Thymus (tissue), 14 donors: ENCODE measurements around the gene CDH23. TPM values are rescaled to one million over a fixed set of nuclear protein-coding genes. Genes with fewer than 3 reads are reported as not detected.

Experiments
- DNase-seq, 9 donors: peaks; one replicate each; pipeline ENCODE4 v3.0.0-alpha.2; 2013; ENCODE audit warnings: low spot score in 9 of 9, low read depth in 6 of 9, missing footprints in 1 of 9
- H3K27ac ChIP-seq, 2 donors: one replicate each; pipeline ENCODE4 v1.5.1; 2013; ENCODE audit warnings: control low read depth in 1 of 2, low read depth in 1 of 2, low read length in 1 of 2, mild to moderate bottlenecking in 1 of 2, moderate library complexity in 1 of 2
- H3K27me3 ChIP-seq, 2 donors: one replicate each; pipeline ENCODE4 v1.5.1; 2013; ENCODE audit warnings: low read length in 1 of 2; ENCODE audit not compliant: control insufficient read depth in 2 of 2, insufficient read depth in 1 of 2
- H3K36me3 ChIP-seq, 2 donors: one replicate each; pipeline ENCODE4 v1.5.1; 2013; ENCODE audit warnings: low read length in 1 of 2, mild to moderate bottlenecking in 1 of 2, moderate library complexity in 1 of 2; ENCODE audit not compliant: control insufficient read depth in 2 of 2, insufficient read depth in 2 of 2
- H3K4me1 ChIP-seq, 2 donors: one replicate each; pipeline ENCODE4 v1.5.1; 2013; ENCODE audit warnings: low read length in 2 of 2; ENCODE audit not compliant: control insufficient read depth in 2 of 2, insufficient read depth in 2 of 2
- H3K4me3 ChIP-seq, 2 donors: one replicate each; pipeline ENCODE4 v1.5.1; 2013; ENCODE audit warnings: low read length in 2 of 2, control low read depth in 1 of 2, mild to moderate bottlenecking in 1 of 2
- H3K9me3 ChIP-seq, 2 donors: one replicate each; pipeline ENCODE4 v1.5.1; 2013; ENCODE audit warnings: low read length in 1 of 2, mild to moderate bottlenecking in 1 of 2; ENCODE audit not compliant: control insufficient read depth in 2 of 2, insufficient read depth in 1 of 2
- WGBS: extraction: QIAGEN DNeasy Blood & Tissue Kit; methylation state at CpG from one replicate; pipeline ENCODE4 v1.1.7; 2013; 5-methylcytosine and 5-hydroxymethylcytosine counted together
- long read RNA-seq, 10 donors: transcript quantifications; one replicate each; lab custom pipeline, GENCODE V29; 2026
- polyA plus RNA-seq: library from polyadenylated mRNA; stranded (reverse); fragments of 200-250 nt; gene quantifications from one replicate; pipeline ENCODE4 v1.2.3, GENCODE V29; 2013
- total RNA-seq: library from RNA; stranded (reverse); fragments of 120-200 nt; gene quantifications from one replicate; pipeline ENCODE4 v1.2.4, GENCODE V29; 2013
- donor health status: healthy.

The CDH23 gene
- total RNA-seq (9.1 TPM), polyA plus RNA-seq (9.1 TPM)
- long read RNA-seq, donor 1: 0 reads
- long read RNA-seq, donor 2: 0 reads
- long read RNA-seq, donor 3, partial matches to known transcripts: 0 of 9 reads
- long read RNA-seq, donor 3, other reads (novel, unspliced or antisense): 8 of 9 reads
- long read RNA-seq, donor 4, partial matches to known transcripts: 141 of 282 reads
- long read RNA-seq, donor 4, other reads (novel, unspliced or antisense): 141 of 282 reads
- long read RNA-seq, donor 5, partial matches to known transcripts: 655 of 742 reads
- long read RNA-seq, donor 5, other reads (novel, unspliced or antisense): 87 of 742 reads
- long read RNA-seq, donor 6, partial matches to known transcripts: 152 of 388 reads
- long read RNA-seq, donor 6, other reads (novel, unspliced or antisense): 236 of 388 reads
- long read RNA-seq, donor 7, partial matches to known transcripts: 33 of 42 reads
- long read RNA-seq, donor 7, other reads (novel, unspliced or antisense): 9 of 42 reads
- long read RNA-seq, donor 8: 0 reads
- long read RNA-seq, donor 9, partial matches to known transcripts: 103 of 213 reads
- long read RNA-seq, donor 9, other reads (novel, unspliced or antisense): 110 of 213 reads
- long read RNA-seq, donor 10: 0 reads

GRCh38 chr10:71396711-71397295, at the start of gene CDH23:
Gene CDH23, plus strand, starts transcription at chr10:71396920. Its CDS starts 42,912 bp downstream, at chr10:71439832.
- peaks cover 8 to 13% of the 10 kb centered on the region in 2 donors for H3K4me1 ChIP-seq
- under 1% methylated on average over 91 of the region's 91 CpGs for WGBS
- DNase-seq: no peak
- H3K27ac ChIP-seq: peak within 1 kb of the TSS in 1 of 2 donors; percentile 37
- H3K36me3 ChIP-seq: no peaks in the 10 kb centered on the region
- H3K4me3 ChIP-seq: peak within 1 kb of the TSS; percentile 13 to 54
- H3K27me3 ChIP-seq: peaks cover 36 to 74% of the 10 kb centered on the region in 2 donors
- no peaks in the 10 kb centered on the region for H3K9me3 ChIP-seq

GRCh38 chr10:71347587-71348395, 48.9 kb upstream of the CDH23 start:
- WGBS: 97% methylated on average over 14 of the region's 14 CpGs
- H3K27me3 ChIP-seq: no peaks in the 10 kb centered on the region
- no peak overlapping the region for H3K4me3 ChIP-seq
- peaks cover 0 to 3% of the 10 kb centered on the region in 2 donors for H3K4me1 ChIP-seq
- DNase-seq: no peak
- peaks cover 0 to 5% of the 10 kb centered on the region in 2 donors for H3K36me3 ChIP-seq
- no peak overlapping the region for H3K27ac ChIP-seq
- no peaks in the 10 kb centered on the region for H3K9me3 ChIP-seq

GRCh38 chr10:71348850-71349249, 47.9 kb upstream of the CDH23 start:
- H3K36me3 ChIP-seq: peaks cover 0 to 5% of the 10 kb centered on the region in 2 donors
- no peak overlapping the region for H3K27ac ChIP-seq
- WGBS: 96% methylated on average over 1 of the region's 1 CpG
- no peaks in the 10 kb centered on the region for H3K9me3 ChIP-seq
- no peaks in the 10 kb centered on the region for H3K27me3 ChIP-seq
- H3K4me1 ChIP-seq: peaks cover 0 to 3% of the 10 kb centered on the region in 2 donors
- H3K4me3 ChIP-seq: no peak overlapping the region
- DNase-seq: no peak

GRCh38 chr10:71349406-71349805, 47.3 kb upstream of the CDH23 start:
- Histone ChIP-seq H3K27ac (no peak overlapping the region), H3K36me3 (peaks cover 0 to 5% of the 10 kb centered on the region in 2 donors), H3K9me3 (no peaks in the 10 kb centered on the region), H3K27me3 (no peaks in the 10 kb centered on the region), H3K4me1 (peaks cover 0 to 3% of the 10 kb centered on the region in 2 donors), H3K4me3 (no peak overlapping the region)
- WGBS: 98% methylated on average over 7 of the region's 7 CpGs
- DNase-seq: no peak

- WGBS: 87% methylated on average over 6 of the region's 6 CpGs
- no peak for DNase-seq
- no peak overlapping the region for H3K27ac ChIP-seq
- H3K36me3 ChIP-seq: peaks cover 4 to 5% of the 10 kb centered on the region in 2 donors
- H3K27me3 ChIP-seq: no peaks in the 10 kb centered on the region
- no peaks in the 10 kb centered on the region for H3K4me1 ChIP-seq
- no peaks in the 10 kb centered on the region for H3K9me3 ChIP-seq
- no peak overlapping the region for H3K4me3 ChIP-seq
These were observed 45.6 kb upstream of the CDH23 start for GRCh38 chr10:71351087-71351486.

GRCh38 chr10:71351628-71352319, 44.9 kb upstream of the CDH23 start:
- WGBS: 96% methylated on average over 14 of the region's 14 CpGs
- Histone ChIP-seq H3K27me3 (no peaks in the 10 kb centered on the region), H3K27ac (peak overlapping the region in 1 of 2 donors; percentile 25), H3K36me3 (peaks cover 5 to 8% of the 10 kb centered on the region in 2 donors), H3K9me3 (no peaks in the 10 kb centered on the region), H3K4me1 (no peaks in the 10 kb centered on the region), H3K4me3 (no peak overlapping the region)
- no peak for DNase-seq

- Histone ChIP-seq H3K27me3 (no peaks in the 10 kb centered on the region), H3K36me3 (peaks cover 8 to 11% of the 10 kb centered on the region in 2 donors), H3K4me3 (no peak overlapping the region), H3K4me1 (peaks cover 0 to 4% of the 10 kb centered on the region in 2 donors), H3K9me3 (no peaks in the 10 kb centered on the region), H3K27ac (no peak overlapping the region)
- DNase-seq: no peak
- 77% methylated on average over 9 of the region's 9 CpGs for WGBS
These were observed 43.1 kb upstream of the CDH23 start for GRCh38 chr10:71353639-71354038.

- DNase-seq: no peak
- Histone ChIP-seq H3K27me3 (no peaks in the 10 kb centered on the region), H3K4me1 (peaks cover 0 to 6% of the 10 kb centered on the region in 2 donors), H3K27ac (no peak overlapping the region), H3K36me3 (peaks cover 11 to 13% of the 10 kb centered on the region in 2 donors), H3K9me3 (no peaks in the 10 kb centered on the region), H3K4me3 (no peak overlapping the region)
- WGBS: 97% methylated on average over 7 of the region's 7 CpGs
These were observed 41.9 kb upstream of the CDH23 start for GRCh38 chr10:71354776-71355175.
